KMS-11 (cell line): ENCODE data around the gene GJA4.

ENCODE experiments used
- H2AFZ ChIP-seq: fragments of 200-600 bp; sonication (generic); 2 replicates; pipeline ENCODE4 v1.6.1; 2016; ENCODE audit warnings: antibody characterized with exemption, mixed run types, low read depth
- H3K27ac ChIP-seq: fragments of 200-600 bp; sonication (generic); 2 replicates; pipeline ENCODE4 v1.6.1; 2016; ENCODE audit warnings: mild to moderate bottlenecking, mixed run types
- H3K27me3 ChIP-seq: fragments of 200-600 bp; sonication (generic); 2 replicates; pipeline ENCODE4 v1.6.1; 2017; ENCODE audit warnings: mild to moderate bottlenecking, low read depth, mixed run types, moderate library complexity; ENCODE audit not compliant: insufficient read depth
- H3K36me3 ChIP-seq: fragments of 200-600 bp; sonication (generic); 2 replicates; pipeline ENCODE4 v1.6.1; 2017; ENCODE audit warnings: mild to moderate bottlenecking, mixed run types; ENCODE audit not compliant: insufficient read depth
- H3K4me1 ChIP-seq: fragments of 200-600 bp; sonication (generic); 2 replicates; pipeline ENCODE4 v1.6.1; 2016; ENCODE audit warnings: mild to moderate bottlenecking, low read depth, mixed run types; ENCODE audit not compliant: poor library complexity, severe bottlenecking
- H3K4me2 ChIP-seq: fragments of 200-600 bp; sonication (generic); 2 replicates; pipeline ENCODE4 v1.7.0; 2016; ENCODE audit warnings: mild to moderate bottlenecking, mixed run types
- H3K4me3 ChIP-seq: fragments of 200-600 bp; sonication (generic); IDR thresholded peaks from 2 replicates; pipeline ENCODE4 v1.6.1; 2017; ENCODE audit warnings: low read depth, low read length, mixed read lengths; ENCODE audit not compliant: insufficient read depth
- H3K79me2 ChIP-seq: fragments of 200-600 bp; sonication (generic); 2 replicates; pipeline ENCODE4 v1.6.1; 2016; ENCODE audit warnings: low read depth, mixed run types; ENCODE audit not compliant: insufficient read depth
- H3K9ac ChIP-seq: fragments of 200-600 bp; sonication (generic); 2 replicates; pipeline ENCODE4 v1.6.1; 2016; ENCODE audit warnings: mild to moderate bottlenecking, mixed run types
- H4K20me1 ChIP-seq: fragments of 200-600 bp; sonication (generic); 2 replicates; pipeline ENCODE4 v1.6.1; 2016; ENCODE audit warnings: mild to moderate bottlenecking, mixed run types; ENCODE audit not compliant: insufficient read depth
- TF ChIP-seq, protein P1 (sequence below): fragments of 200-600 bp; sonication (generic); conservative IDR thresholded peaks from 2 replicates; pipeline ENCODE4 v1.6.1; 2017; ENCODE audit warnings: low read depth, mild to moderate bottlenecking, antibody characterized with exemption, low read length, moderate library complexity, mixed read lengths

The GJA4 gene

DNA sequence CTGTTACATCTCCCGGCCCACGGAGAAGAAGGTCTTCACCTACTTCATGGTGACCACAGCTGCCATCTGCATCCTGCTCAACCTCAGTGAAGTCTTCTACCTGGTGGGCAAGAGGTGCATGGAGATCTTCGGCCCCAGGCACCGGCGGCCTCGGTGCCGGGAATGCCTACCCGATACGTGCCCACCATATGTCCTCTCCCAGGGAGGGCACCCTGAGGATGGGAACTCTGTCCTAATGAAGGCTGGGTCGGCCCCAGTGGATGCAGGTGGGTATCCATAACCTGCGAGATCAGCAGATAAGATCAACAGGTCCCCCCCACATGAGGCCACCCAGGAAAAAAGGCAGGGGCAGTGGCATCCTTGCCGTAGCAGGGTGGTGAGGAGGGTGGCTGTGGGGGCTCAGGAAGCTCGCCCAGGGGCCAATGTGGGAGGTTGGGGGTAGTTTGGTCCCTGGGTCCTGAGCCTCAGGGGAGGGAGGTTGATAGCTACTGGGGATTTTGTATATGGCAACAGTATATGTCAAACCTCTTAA, 31.0 kb upstream of the GJA4 start:
- TF ChIP-seq, protein P1, sequence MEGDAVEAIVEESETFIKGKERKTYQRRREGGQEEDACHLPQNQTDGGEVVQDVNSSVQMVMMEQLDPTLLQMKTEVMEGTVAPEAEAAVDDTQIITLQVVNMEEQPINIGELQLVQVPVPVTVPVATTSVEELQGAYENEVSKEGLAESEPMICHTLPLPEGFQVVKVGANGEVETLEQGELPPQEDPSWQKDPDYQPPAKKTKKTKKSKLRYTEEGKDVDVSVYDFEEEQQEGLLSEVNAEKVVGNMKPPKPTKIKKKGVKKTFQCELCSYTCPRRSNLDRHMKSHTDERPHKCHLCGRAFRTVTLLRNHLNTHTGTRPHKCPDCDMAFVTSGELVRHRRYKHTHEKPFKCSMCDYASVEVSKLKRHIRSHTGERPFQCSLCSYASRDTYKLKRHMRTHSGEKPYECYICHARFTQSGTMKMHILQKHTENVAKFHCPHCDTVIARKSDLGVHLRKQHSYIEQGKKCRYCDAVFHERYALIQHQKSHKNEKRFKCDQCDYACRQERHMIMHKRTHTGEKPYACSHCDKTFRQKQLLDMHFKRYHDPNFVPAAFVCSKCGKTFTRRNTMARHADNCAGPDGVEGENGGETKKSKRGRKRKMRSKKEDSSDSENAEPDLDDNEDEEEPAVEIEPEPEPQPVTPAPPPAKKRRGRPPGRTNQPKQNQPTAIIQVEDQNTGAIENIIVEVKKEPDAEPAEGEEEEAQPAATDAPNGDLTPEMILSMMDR = no peak
- no peak overlapping the region for H3K4me2 ChIP-seq
- H3K4me3 ChIP-seq = no peak overlapping the region

DNA sequence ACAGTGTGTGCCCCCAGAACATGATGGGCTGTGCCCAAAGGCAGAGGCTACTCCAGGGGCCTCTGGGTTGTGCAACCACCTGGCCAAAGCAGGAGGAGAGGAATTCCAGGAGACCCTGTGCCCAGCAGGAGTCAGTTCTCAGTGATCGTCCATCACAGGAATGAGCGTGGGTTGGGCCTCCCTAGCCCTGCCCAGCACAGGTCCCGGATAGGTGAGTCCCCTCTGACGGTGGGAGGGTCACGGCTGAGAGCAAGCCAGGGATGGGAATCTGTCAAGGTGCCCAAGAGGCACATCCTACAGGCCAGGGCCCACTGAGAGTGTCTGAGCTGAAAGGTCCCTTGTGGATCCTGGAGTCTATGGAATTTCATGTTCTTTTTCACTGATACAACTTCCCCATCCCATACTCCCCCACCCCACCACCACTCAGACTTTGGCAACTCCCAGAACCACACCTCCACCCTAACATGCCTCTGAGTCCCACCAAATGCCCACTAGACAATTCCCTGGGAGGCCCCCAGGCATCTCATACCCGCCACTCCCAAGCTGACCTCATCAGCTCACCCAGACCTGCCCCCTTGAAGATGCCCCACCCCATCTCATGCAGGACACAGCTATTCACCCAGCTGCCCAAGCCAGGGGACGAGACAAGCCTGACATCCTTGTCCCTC, 30.2 kb upstream of the GJA4 start:
- H3K27me3 ChIP-seq = no peaks in the 10 kb centered on the region; the same call in 1 of the 2 replicates
- H3K4me1 ChIP-seq = no peaks in the 10 kb centered on the region
- H3K4me3 ChIP-seq = no peak overlapping the region

More for the DNA sequence above, 31.0 kb upstream of the GJA4 start:
- Histone ChIP-seq H2AFZ (no peak overlapping the region), H3K36me3 (no peaks in the 10 kb centered on the region), H3K27ac (no peak overlapping the region), H3K4me1 (no peaks in the 10 kb centered on the region), H3K79me2 (no peaks in the 10 kb centered on the region), H4K20me1 (no peaks in the 10 kb centered on the region), H3K9ac (no peak overlapping the region), H3K27me3 (no peaks in the 10 kb centered on the region; the same call in 1 of the 2 replicates)

DNA sequence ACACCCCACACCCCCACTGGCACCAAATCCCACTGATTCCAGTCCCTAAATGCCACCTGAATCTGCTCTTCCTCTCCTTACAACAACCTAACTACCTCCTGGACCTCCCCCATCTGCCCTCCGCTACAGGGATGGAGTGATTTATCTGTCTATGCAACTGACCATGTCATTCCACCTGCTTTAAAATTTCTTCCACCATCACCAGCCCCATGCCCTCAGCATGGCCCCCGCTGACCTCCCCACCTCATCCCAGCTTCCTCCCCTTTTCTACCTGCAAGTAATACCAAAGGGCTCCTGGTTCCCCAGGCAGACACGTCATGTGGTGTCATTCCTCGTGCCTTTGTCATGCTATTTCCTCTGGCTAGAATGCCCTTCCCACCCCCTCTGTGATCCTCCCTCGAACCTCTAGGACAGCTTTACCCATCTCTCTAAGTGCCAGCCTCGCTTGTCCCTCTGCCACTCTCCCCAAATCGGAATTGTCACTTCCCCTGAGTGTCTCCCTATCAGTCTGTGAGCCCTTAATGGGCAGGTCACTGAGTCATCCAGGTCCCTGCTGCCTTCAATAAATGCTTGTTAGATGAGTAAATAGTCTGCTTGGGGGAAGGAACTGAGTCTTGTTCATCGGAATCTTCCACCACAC, 29.5 kb upstream of the GJA4 start:
- Histone ChIP-seq H3K36me3 (no peaks in the 10 kb centered on the region), H4K20me1 (no peaks in the 10 kb centered on the region), H3K27ac (no peak overlapping the region), H3K79me2 (no peaks in the 10 kb centered on the region), H3K4me1 (no peaks in the 10 kb centered on the region), H3K27me3 (no peaks in the 10 kb centered on the region; the same call in 1 of the 2 replicates), H3K4me2 (no peak overlapping the region), H3K4me3 (no peak overlapping the region), H3K9ac (no peak overlapping the region), H2AFZ (no peak overlapping the region)
- TF ChIP-seq, protein P1 = no peak

More for the DNA sequence above, 30.2 kb upstream of the GJA4 start:
- no peaks in the 10 kb centered on the region for H4K20me1 ChIP-seq
- TF ChIP-seq, protein P1 = no peak
- no peak overlapping the region for H2AFZ ChIP-seq
- H3K36me3 ChIP-seq = no peaks in the 10 kb centered on the region
- H3K79me2 ChIP-seq = no peaks in the 10 kb centered on the region
- no peak overlapping the region for H3K27ac ChIP-seq
- no peak overlapping the region for H3K9ac ChIP-seq
- H3K4me2 ChIP-seq = no peak overlapping the region

DNA sequence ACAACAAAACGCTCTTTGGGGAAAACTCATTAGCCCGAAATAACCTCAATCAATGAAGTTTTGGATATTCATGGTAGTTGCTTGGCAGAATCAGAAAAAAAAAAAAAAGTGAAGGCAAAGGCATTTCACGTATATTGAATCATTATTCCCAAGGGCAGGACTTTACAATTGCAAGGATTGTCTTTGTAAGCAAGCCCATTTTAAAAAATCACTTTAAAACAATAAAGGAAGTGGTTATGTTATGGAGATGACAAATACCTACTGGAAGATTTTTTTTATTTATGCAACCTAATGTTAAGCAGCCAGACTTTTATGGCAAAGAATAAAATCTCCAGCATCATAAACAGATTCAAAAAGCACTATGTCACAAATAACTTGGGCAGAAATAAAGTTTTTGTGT, 23.9 kb upstream of the GJA4 start:
- Histone ChIP-seq H3K27me3 (no peaks in the 10 kb centered on the region), H3K4me2 (no peak overlapping the region), H4K20me1 (no peaks in the 10 kb centered on the region)

More for the DNA sequence above, 23.9 kb upstream of the GJA4 start:
- Histone ChIP-seq H3K4me1 (no peaks in the 10 kb centered on the region), H2AFZ (no peak overlapping the region), H3K27ac (no peak overlapping the region), H3K79me2 (no peaks in the 10 kb centered on the region), H3K9ac (no peak overlapping the region), H3K36me3 (no peaks in the 10 kb centered on the region), H3K4me3 (no peak overlapping the region)
- TF ChIP-seq, protein P1 = no peak
